Head of caudate nucleus (tissue), 42 donors: ENCODE data around the gene TBC1D3G.
"Not testable (repeated sequence)": the region's sequence is repeated elsewhere in the genome, so short reads cannot be mapped to it uniquely, and the experiment has no call there.

Experiments used
- DNase-seq, 42 donors: peaks; one replicate each; pipeline versions ENCODE4 v3.0.0 to v3.0.0-alpha.2; 2020 to 2021; ENCODE audit warnings: mixed read lengths in 7 of 42
- intact Hi-C: fragments of 100-400 bp; cut with DNase I; formaldehyde crosslinking; loops from one replicate; pipeline ENCODE4 v1.15.0; 2022

Gene TBC1D3G

GRCh38 chr17:36323584-36323983 lies at the start of gene TBC1D3G:
TBC1D3G (plus strand) TSS chr17:36323884; CDS start chr17:36325412, 1,528 bp downstream.
- intact Hi-C loops, DNase-seq: not testable (repeated sequence)

- DNase-seq, intact Hi-C loops: not testable (repeated sequence)
Measured at GRCh38 chr17:36283256-36283655, 40.4 kb upstream of the TBC1D3G start.

DNA sequence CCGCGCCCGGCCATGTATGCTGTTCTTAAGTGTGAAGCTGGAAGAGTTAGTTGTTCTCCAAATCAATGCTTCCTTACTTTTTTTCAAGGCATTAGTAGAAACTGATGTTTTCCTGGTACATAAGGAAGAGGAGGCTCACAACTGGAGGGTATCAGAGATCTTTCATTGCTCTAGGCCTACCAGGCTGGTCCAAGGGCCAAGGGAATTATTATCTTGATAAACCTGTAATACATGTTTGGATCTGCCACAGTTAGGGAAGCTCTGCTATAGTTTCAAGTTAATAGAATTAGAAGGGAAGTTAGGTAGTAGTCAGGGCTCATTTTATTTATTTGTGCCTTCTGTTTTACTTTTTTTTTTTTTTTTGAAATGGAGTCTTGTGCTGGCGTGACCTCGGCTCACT lies 39.5 kb upstream of the TBC1D3G start:
- intact Hi-C loops, DNase-seq: not testable (repeated sequence)

DNA sequence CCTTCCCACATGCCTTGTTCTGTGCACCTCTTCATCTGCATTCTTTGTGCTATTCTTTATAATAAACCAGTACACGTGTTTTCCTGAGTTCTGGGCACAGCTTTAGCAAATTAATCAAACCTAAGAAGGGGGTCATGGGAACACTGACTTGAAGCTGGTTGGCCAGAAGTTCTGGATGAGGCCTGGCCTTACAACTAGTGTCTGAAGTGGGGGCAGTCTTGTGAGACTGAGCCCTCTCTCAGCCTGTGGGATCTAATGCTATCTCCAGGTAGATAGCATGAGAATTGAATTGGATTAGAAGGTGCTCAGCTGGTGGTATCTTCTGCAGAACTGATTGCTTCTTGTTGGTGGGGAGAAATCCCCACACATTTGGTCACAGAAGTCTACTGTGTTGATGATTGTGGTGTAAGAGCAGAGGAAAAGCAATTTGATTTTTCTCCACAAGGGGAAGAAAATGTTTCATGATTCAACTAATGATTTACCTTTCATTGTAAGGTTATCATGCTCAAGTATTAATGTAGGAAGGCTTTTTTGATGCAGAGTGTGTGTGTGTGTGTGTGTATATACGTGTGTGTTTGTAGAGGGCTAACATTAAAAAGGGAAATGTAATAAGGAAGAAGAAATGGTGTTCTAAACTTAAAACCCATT lies 33.6 kb upstream of the TBC1D3G start:
- DNase-seq = peak in 1 of 42 donors; percentile 0
- intact Hi-C loops = not testable (repeated sequence)

GRCh38 chr17:36295161-36295560 lies 28.5 kb upstream of the TBC1D3G start:
- intact Hi-C loops, DNase-seq: not testable (repeated sequence)

- DNase-seq, intact Hi-C loops: not testable (repeated sequence)
Measured at GRCh38 chr17:36315736-36316135, 7.9 kb upstream of the TBC1D3G start.

GRCh38 chr17:36362496-36362895 lies 38.8 kb downstream of the TBC1D3G start:
- DNase-seq, intact Hi-C loops: not testable (repeated sequence)

- DNase-seq, intact Hi-C loops: not testable (repeated sequence)
Measured at GRCh38 chr17:36375938-36376337, 52.3 kb downstream of the TBC1D3G start.
